ENCODE results near the gene TNFRSF8.

The TNFRSF8 gene

GRCh38 chr1:12121212-12122003 lies 58.3 kb downstream of the TNFRSF8 start:
- no peak for DNase-seq (ENCODE audit: low read depth)

- DNase-seq (ENCODE audit: low read depth): no peak
Observed at GRCh38 chr1:12123172-12123571, 60.1 kb downstream of the TNFRSF8 start.

DNA sequence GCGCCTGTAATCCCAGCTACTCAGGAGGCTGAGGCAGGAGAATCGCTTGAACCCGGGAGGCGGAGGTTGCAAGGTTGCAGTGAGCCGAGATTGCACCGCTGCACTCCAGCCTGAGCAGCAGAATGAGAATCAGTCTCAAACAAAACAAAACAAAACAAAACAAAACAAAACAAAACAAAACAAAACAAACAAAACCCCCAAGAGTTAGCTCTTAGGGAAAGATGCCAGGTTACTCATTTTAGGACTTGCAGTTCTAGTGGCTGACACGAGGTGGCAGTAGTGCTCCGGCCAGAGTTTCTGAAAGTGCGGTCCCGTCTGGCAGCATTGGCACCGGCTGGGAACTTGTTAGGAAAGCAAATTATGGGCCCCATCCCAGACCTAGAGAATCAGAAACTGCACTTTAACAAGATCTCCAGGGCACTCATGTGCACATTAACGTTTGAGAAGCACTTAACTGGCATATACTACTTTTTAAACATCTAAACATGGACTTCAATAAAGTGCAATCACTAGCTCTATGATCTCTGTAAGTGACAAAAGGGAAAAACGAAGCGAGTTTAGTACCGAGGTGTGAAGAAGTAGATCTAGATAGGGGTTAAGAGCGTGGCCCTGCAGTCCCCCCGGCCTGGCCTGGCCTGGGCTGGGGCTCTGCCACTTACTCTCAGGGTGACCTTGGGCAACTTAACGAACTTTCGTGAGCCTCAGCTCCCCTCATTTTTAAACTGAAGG lies 61.8 kb downstream of the TNFRSF8 start:
- DNase-seq (ENCODE audit: low read depth): peak; percentile 26

DNA sequence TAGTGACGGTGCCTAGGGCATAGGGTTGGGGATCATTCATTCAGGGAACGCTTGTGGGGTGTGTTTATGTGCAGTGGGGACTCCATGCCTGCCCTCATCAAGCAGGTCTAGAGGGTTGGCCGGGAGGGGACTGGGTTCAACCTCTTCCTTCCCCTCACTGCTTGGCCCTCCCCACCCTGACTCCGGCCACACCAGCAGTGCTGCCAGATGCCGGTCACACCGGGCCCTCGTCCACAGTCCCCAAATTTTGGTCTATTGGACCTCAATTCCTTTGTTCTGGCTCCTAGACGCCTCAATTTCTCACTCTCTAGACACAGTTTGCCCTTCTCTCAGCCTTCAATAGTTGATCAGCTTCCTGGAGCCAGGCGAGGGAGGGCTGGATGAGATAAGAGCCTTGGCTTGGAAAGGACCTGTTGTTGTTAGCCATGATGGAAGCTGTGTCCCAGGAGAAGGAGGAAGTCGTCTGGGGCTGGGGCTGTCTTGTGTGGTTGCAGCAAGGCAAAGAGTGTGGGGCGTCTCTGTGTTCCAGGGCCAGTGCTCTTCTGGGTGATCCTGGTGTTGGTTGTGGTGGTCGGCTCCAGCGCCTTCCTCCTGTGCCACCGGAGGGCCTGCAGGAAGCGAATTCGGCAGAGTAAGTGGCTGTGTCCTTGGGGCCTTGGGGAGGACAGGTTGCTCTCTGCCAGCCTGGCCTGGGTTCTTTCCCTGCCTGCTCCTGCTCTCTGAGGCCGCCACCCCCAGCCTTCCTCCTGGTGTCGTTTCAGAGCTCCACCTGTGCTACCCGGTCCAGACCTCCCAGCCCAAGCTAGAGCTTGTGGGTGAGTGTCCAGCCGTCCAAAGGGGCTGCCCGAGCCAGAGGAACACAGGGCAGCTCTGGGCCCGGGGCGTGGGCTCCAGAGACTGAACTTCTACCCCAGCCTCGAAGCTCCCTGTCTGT lies 62.6 kb downstream of the TNFRSF8 start:
- DNase-seq (ENCODE audit: low read depth): no peak

GRCh38 chr1:12126781-12127180 lies 63.7 kb downstream of the TNFRSF8 start:
- no peak for DNase-seq (ENCODE audit: low read depth)

- no peak for DNase-seq (ENCODE audit: low read depth)
Observed at GRCh38 chr1:12127206-12127810, 64.2 kb downstream of the TNFRSF8 start.

GRCh38 chr1:12128120-12128519 lies 65.0 kb downstream of the TNFRSF8 start:
- no peak for DNase-seq (ENCODE audit: low read depth)

DNA sequence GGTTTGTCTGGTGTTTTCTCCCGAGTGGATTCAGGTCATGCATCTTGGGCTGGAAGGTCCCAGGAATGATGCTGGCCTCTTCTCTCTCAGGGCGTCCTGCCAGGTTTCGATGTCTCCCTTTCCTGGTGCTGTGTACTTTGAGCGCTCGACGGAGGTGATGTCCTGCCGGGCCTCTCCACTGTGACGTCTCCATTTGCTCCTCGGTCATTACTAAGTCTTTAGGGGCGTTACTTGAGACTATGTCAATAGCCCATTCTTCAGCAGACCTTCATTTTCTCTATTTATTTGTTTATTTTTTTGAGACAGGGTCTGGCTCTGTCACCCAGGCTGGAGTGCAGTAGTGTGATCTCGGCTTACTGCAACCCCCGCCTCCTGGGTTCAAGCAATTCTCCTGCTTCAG lies 66.5 kb downstream of the TNFRSF8 start:
- DNase-seq (ENCODE audit: low read depth): no peak

DNA sequence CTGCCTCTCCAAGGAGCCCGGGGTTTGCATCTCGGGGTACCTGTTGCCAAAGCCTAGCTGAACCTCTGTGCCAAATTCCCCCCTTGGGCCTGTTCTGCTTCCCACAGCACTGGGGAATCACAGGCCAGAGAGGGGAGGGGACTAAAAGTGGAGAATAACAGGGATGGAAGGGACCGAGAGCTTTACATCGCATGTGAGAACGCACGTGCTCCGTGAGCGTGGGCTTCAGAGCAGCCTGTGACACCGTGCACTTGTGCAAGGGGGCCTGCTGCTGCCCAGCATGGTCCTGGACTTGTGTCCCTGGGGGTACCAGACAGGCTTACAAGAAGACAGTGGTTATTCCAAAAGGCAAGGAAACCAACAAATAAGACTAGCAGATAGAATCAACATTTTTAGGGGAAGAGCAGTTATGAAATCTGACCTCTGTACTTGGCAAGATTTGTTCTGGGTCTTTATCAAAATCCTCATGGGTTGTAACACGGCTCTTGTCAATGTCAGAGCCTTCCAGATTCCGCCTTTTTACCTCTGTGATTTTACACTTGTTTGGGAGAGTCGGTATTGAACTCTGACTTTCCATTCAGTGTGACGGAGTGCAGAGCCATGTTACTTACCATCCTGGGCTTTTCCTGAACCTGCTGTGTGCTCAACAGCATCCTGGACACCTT lies 67.5 kb downstream of the TNFRSF8 start:
- no peak for DNase-seq (ENCODE audit: low read depth)

- DNase-seq (ENCODE audit: low read depth): peak; percentile 69
Observed at GRCh38 chr1:12132078-12132477, 69.0 kb downstream of the TNFRSF8 start.

GRCh38 chr1:12134716-12135115 lies 71.6 kb downstream of the TNFRSF8 start:
- no peak for DNase-seq (ENCODE audit: low read depth)

GRCh38 chr1:12135612-12136011 lies 72.5 kb downstream of the TNFRSF8 start:
- no peak for DNase-seq (ENCODE audit: low read depth)

GRCh38 chr1:12136916-12137610 lies 74.0 kb downstream of the TNFRSF8 start:
- DNase-seq (ENCODE audit: low read depth): no peak

DNA sequence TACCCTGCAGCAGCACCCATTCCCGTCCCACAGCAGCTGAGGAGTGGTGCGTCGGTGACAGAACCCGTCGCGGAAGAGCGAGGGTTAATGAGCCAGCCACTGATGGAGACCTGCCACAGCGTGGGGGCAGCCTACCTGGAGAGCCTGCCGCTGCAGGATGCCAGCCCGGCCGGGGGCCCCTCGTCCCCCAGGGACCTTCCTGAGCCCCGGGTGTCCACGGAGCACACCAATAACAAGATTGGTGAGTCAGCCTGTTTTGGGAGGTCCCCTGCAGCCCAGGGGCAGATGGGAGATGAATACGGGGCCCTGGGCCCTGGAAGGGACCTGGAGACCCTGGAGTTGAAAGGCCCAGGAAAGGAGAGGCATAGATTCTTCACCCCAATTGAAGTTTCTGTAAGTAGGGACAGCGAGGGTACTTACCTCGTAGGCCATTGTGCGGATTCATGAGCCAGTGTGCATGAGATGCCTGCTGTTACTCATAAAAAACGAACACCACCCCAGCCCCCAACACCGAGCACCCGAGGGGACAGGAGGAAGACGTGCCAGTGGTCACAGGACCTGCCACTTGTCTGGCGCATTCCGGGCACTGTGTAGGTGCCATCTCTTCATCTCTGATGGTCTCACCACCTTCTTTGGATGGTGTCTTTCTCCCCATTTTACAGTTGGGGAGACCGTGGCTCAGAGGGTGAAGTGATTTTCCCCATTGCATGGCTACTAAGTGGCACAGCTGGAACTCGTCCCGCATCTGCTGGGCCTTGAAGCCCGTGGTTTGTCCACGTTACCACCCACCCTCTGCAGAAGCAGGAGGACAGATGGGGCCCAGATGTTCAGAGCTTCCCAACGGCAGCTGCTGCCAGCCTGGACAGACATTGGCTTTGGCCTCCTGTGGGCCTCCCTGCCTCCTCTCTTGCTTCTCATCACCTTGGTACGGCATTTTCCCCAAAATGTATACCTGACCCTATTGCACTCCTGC lies 75.4 kb downstream of the TNFRSF8 start:
- DNase-seq (ENCODE audit: low read depth): no peak

DNA sequence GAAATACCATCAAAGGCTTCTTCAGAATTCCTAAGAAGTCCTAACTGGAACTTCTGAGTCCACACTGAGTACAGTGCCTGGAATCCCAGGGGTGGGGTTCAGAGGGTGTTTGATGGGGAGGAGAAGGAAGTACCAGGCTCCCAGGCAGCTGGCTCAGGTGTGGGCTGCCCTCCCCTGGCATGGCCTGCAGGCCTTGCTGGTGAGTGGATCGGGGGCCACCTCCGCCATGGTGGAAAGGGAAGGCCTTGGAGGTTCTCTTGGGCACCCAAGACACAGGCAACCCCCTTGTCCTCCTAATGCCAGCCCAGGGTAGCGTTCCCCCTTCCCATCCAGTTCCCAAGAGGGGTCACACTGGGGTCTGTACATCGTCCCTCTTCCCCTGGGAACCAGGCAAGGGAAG lies 76.9 kb downstream of the TNFRSF8 start:
- no peak for DNase-seq (ENCODE audit: low read depth)

DNA sequence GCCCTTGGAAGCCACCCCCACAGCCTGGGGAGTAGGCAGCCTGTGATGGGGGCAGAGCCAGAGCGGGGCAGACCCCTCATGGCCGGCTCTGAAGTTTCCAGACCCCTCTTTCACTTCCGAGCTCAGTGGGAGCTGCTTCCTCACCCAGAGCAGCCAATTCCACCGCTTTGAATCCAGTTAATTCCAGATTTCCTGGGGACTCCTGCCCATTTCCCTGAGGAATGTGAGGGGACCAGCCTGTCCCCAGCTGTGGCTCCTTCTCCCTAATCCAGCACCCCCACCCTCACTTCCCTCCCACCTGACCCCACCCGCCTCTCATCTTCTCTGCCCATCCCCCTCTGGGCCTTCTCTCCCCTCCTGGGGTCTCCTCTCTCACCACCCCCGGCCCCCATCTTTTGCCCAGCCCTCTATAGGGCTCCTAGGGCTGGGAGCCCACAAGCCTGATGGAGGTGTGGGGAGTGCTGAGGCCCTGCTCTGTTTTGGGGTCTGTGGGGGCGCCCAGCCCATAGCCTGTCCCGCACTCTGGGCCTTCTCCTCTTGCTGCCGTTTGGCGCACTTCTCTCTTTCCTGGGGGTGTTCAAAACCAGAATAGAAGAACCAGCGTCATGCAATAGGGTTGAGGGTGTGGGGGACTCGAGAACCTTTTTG lies 77.5 kb downstream of the TNFRSF8 start:
- DNase-seq (ENCODE audit: low read depth): no peak

DNA sequence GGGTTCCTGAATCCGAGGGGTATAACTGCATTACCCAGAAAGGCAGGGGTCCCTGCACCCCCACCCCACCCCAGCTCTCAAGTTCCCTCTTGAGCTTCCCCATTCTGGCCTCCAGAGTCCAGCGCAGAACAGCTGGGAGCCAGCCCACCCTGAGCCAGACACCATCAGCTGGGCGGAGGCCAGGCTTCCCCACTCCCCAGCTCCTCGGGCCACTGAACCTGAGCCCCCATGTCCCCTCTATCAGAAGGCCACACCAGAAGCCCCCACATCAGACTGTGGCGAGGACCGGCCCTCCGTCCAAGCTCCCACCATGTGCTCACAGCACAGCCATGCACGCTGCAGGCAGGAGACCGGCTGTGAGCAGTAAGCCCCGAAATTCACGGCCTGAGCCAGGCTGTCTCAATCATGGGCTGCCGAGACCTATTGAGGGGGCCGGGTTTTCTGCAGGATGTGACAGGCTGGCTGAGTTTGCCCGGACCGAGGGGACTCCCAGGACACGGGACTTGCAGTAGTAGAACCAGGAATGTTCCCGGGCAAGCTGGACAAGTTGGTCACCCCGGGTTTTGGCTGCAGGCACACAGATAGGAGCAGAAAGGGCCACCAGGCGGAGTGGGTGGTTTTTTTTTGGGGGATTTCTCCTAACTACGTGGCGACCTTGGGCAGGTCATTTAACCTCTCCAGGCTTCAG lies 78.2 kb downstream of the TNFRSF8 start:
- no peak for DNase-seq (ENCODE audit: low read depth)

DNA sequence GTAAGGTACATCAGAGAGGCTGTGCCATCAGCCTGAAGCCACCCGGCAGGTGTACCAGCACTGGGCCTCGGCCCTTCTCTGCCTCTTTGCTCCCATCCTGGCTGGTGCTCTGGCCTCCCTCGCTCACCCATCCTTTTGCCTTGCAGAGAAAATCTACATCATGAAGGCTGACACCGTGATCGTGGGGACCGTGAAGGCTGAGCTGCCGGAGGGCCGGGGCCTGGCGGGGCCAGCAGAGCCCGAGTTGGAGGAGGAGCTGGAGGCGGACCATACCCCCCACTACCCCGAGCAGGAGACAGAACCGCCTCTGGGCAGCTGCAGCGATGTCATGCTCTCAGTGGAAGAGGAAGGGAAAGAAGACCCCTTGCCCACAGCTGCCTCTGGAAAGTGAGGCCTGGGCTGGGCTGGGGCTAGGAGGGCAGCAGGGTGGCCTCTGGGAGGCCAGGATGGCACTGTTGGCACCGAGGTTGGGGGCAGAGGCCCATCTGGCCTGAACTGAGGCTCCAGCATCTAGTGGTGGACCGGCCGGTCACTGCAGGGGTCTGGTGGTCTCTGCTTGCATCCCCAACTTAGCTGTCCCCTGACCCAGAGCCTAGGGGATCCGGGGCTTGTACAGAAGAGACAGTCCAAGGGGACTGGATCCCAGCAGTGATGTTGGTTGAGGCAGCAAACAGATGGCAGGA lies 79.2 kb downstream of the TNFRSF8 start:
- no peak for DNase-seq (ENCODE audit: low read depth)

All from HS-5 (cell line).